Uterus (tissue), 4 donors: Measurements from ENCODE around the gene VAMP2. TPM values are rescaled to one million over a fixed set of nuclear protein-coding genes. Genes with fewer than 3 reads are reported as not detected.

Experiments
- DNase-seq, 2 donors: peaks; one replicate each; pipeline ENCODE4 v3.0.0-alpha.2; 2019 to 2020
- H3K27ac ChIP-seq, 2 donors: fragments of 200-600 bp; sonication (generic); 1 replicate in 1 of 2; 2 replicates in 1 of 2; pipeline ENCODE4 v1.5.1; 2016 to 2018
- H3K27me3 ChIP-seq, 2 donors: fragments of 200-600 bp; sonication (generic); one replicate each; pipeline ENCODE4 v1.5.1; 2018 to 2019; ENCODE audit warnings: control low read depth in 1 of 2
- H3K36me3 ChIP-seq, 2 donors: fragments of 200-600 bp; sonication (generic); one replicate each; pipeline ENCODE4 v1.5.1; 2019; ENCODE audit warnings: control low read depth in 1 of 2
- H3K4me1 ChIP-seq, 2 donors: fragments of 200-600 bp; sonication (generic); one replicate each; pipeline ENCODE4 v1.5.1; 2018 to 2019; ENCODE audit warnings: control low read depth in 1 of 2
- H3K4me3 ChIP-seq, 2 donors: fragments of 200-600 bp; sonication (generic); 1 replicate in 1 of 2; 2 replicates in 1 of 2; pipeline ENCODE4 v1.5.1; 2018 to 2019; ENCODE audit warnings: mild to moderate bottlenecking in 1 of 2
- H3K9me3 ChIP-seq, 2 donors: fragments of 200-600 bp; sonication (generic); one replicate each; pipeline ENCODE4 v1.5.1; 2019; ENCODE audit warnings: control low read depth in 1 of 2
- CTCF ChIP-seq, 4 experiments: fragments of 200-600 bp in 2 of 4; fragments of 450-650 bp in 2 of 4; sonication (generic) in 2 of 4; IDR thresholded peaks; one replicate each; pipeline ENCODE4 v1.5.1; 2016 to 2019; ENCODE audit warnings: antibody characterized with exemption in 4 of 4, mild to moderate bottlenecking in 2 of 4, moderate library complexity in 1 of 4
- POLR2A ChIP-seq, 2 donors: fragments of 450-650 bp; IDR thresholded peaks; one replicate each; pipeline ENCODE4 v1.6.1; 2016; ENCODE audit warnings: antibody characterized with exemption in 2 of 2, mild to moderate bottlenecking in 1 of 2, moderate library complexity in 1 of 2
- intact Hi-C: fragments of 100-400 bp; cut with DNase I; formaldehyde crosslinking; loops from one replicate; pipeline ENCODE4 v1.15.1; 2023; ENCODE audit warnings: low total_unique reads
- total RNA-seq, 4 donors: library from RNA; depleted of rRNA in 3 of 4; stranded (reverse); fragments of >200 nt in 3 of 4; gene quantifications; one replicate each; pipeline versions ENCODE4 v1.1.0 to v1.2.4, GENCODE V29; 2014 to 2023
- donor health status: DM: yes; HTN: yes; CAD: no.

VAMP2 gene
- total RNA-seq, 4 donors from 2014 or later, result 6.7 to 150 (median 14.1) TPM

GRCh38 chr17:8143581-8144400 lies 19.0 kb downstream of the VAMP2 start:
- no peaks in the 10 kb centered on the region for H3K4me1 ChIP-seq
- H3K9me3 ChIP-seq, result no peaks in the 10 kb centered on the region
- DNase-seq, result peak in 1 of 2 donors; percentile 26
- no peak overlapping the region for H3K27ac ChIP-seq
- intact Hi-C loops, result no loop called here
- H3K27me3 ChIP-seq, result no peaks in the 10 kb centered on the region
- H3K4me3 ChIP-seq, result no peak overlapping the region
- TF ChIP-seq CTCF (IDR thresholded peaks at IDR 0.05), result no peak
- no peak for TF ChIP-seq POLR2A (IDR thresholded peaks at IDR 0.05)
- no peaks in the 10 kb centered on the region for H3K36me3 ChIP-seq

GRCh38 chr17:8142887-8143580 lies 19.7 kb downstream of the VAMP2 start:
- no peak overlapping the region for H3K4me3 ChIP-seq
- H3K4me1 ChIP-seq, result peaks cover 0 to 1% of the 10 kb centered on the region in 2 donors
- no peak for TF ChIP-seq CTCF (IDR thresholded peaks at IDR 0.05)
- no peak for TF ChIP-seq POLR2A (IDR thresholded peaks at IDR 0.05)
- no peaks in the 10 kb centered on the region for H3K9me3 ChIP-seq
- no peaks in the 10 kb centered on the region for H3K36me3 ChIP-seq
- peak overlapping the region in 1 of 2 donors; percentile 1 for H3K27ac ChIP-seq
- DNase-seq, result peak in 1 of 2 donors; percentile 26
- no peaks in the 10 kb centered on the region for H3K27me3 ChIP-seq
- intact Hi-C loops, result no loop called here

GRCh38 chr17:8142158-8142886 lies 20.4 kb downstream of the VAMP2 start:
- peak overlapping the region in 1 of 2 donors; percentile 0 for H3K27ac ChIP-seq
- no peaks in the 10 kb centered on the region for H3K9me3 ChIP-seq
- no peaks in the 10 kb centered on the region for H3K36me3 ChIP-seq
- DNase-seq, result peak in 1 of 2 donors; percentile 28
- intact Hi-C loops, result no loop called here
- H3K4me3 ChIP-seq, result no peak overlapping the region
- no peaks in the 10 kb centered on the region for H3K27me3 ChIP-seq
- H3K4me1 ChIP-seq, result peaks cover 0 to 5% of the 10 kb centered on the region in 2 donors
- no peak for TF ChIP-seq CTCF (IDR thresholded peaks at IDR 0.05)
- TF ChIP-seq POLR2A (IDR thresholded peaks at IDR 0.05), result no peak

GRCh38 chr17:8141741-8142140 lies 21.0 kb downstream of the VAMP2 start:
- H3K27me3 ChIP-seq, result no peaks in the 10 kb centered on the region
- H3K36me3 ChIP-seq, result no peaks in the 10 kb centered on the region
- no peak for TF ChIP-seq CTCF (IDR thresholded peaks at IDR 0.05)
- no peak overlapping the region for H3K4me3 ChIP-seq
- H3K9me3 ChIP-seq, result no peaks in the 10 kb centered on the region
- peaks cover 0 to 5% of the 10 kb centered on the region in 2 donors for H3K4me1 ChIP-seq
- H3K27ac ChIP-seq, result peak overlapping the region in 1 of 2 donors; percentile 0
- intact Hi-C loops, result no loop called here
- no peak for DNase-seq
